GM19023 (cell line): Measurements from ENCODE around the gene RCSD1.

Experiments used
- ATAC-seq: cut with Tn5 transposase; IDR thresholded peaks from one replicate; pipeline ENCODE4 v1.9.1; 2021; ENCODE audit warnings: mild to moderate bottlenecking, moderate library complexity; ENCODE audit not compliant: unreplicated experiment

The RCSD1 gene

GRCh38 chr1:167640051-167640450 lies 10.0 kb downstream of the RCSD1 start:
- no peak for ATAC-seq

DNA sequence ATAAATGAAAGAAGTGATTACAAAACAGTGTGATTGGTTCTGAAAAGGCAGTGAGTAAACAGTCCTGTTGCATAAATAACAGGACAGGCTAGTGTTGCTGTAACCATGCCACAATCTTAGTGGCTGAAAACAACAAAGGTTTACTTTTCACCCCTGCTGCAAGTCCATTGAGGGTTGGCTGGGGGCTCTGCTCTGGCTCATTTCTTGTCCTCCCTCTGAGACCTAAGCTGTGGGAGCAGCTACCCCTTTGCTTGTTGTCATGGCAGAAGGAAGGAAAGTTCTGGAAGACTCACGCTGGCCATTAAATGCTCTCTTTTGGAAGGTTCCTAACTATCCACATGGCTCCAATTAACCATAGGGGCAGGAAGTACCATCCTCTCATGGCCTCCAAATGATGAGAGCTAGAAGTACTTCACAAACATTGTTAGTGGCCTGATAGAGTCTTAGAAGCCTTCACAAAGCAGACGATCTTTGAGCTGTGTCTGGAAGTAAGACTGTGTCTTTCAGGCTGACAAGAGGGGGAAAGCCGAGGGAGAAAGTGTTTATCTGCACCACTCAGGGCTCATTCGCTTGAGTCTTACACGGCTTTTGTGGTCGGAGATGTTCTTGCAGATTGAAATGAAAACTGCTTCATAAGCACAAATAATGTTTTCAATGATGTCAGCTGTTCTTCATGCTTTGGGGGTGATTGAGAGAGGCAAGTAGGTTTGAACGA lies 11.9 kb downstream of the RCSD1 start:
- no peak for ATAC-seq

DNA sequence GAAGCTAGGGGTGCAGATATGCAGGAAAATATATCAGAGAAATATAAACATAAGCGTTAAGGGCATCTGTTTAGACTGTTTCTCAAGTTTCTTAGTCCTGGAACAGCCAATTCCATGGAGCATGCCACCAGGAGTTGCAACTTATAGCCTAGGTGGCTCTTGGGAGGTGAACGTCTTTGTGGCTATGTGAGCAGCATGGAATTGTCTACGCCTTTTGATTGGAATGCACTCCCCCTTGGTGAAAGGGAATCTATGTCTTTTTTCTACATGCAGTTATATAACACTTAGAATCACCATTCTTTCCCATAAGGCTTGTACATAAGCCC lies 12.4 kb downstream of the RCSD1 start:
- no peak for ATAC-seq

- no peak for ATAC-seq
Observed at GRCh38 chr1:167643441-167643840, 13.4 kb downstream of the RCSD1 start.

DNA sequence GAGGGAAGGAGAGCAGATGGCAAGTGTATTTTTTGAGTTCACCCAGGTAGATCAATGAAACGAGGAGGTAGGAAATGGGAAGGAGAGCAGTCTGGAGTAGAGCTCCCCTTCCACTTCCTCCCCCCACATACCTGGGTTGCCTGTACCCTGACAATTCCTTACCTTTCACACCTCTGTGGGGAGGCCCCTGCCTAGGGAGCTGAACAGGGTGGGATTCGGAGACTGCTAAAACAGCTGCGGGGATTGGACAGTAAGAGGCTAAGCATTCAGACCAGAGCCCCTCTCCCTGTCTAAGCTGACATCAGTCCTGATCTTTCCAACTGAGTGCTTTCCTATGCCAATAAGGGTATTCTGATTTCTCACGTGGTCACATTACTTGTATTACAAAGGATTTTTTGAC lies 14.5 kb downstream of the RCSD1 start:
- no peak for ATAC-seq

- no peak for ATAC-seq
Observed at GRCh38 chr1:167645140-167645541, 15.1 kb downstream of the RCSD1 start.

DNA sequence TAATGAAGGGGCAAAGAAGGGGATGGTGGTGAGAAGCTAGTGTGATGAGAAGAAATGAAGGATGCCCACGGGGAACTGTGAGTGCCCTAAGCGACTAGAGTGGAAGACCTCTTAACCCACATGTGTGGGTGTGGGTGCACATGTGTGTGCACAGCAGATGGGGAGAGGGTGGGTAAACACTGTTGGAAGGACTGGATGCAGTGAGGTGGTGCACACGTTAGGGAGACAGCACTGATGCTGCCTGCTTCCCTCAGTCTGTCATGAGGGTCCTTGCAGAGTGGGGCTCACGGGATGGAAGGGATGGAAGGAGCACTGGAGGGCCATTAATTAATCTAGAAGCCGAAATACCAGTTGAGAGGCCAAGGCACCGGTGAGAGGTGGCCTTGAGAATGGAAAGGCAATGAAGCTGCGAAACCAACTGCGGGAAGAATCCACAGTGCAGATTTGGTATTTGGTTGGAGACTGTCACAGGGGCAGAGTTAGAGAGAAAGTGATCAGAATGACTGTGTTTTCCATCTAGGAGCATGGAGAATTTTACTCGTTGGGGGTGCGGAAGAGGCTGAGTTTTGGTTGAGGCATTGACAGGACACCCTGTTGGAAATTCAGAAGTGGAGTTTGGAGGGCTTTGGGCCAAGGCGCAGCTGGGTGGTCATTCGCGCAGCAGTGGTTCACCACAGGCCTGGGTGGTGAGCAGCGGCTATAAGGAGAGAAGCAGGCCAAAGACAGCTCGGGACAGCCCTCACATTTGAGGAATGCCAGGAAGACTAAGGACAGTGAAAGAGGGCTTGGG lies 15.8 kb downstream of the RCSD1 start:
- ATAC-seq: no peak

DNA sequence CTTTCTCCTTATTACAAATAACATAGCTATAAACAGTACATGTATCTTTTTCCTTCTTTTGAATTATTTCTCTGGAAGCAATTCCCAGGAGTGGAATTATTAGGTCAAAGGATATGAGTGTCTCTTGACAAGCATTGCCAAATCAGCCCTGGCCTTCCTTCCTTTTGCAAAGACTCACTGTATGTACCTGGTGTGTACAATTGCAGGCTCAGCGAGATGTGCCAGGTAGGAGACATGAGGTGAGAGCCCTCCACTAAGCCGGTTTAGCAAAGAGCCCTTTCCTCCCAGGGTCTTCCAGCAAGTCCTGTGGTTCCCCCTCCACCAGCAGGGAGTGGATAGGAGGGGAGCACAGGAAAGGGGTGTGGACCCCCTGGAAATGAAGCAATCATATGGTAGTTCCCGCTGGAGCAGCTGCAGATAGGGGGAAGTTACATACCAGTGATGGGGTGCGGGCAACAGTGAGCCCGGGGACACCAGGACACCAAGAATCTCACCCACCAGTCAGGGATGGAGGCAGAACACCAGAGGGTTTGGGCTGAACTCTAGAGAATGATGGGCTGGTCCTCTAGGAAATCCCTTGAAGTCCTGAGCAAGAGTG lies 18.3 kb downstream of the RCSD1 start:
- no peak for ATAC-seq

GRCh38 chr1:167648978-167649744 lies 19.1 kb downstream of the RCSD1 start:
- ATAC-seq: no peak

- ATAC-seq: peak; percentile 73
Observed at GRCh38 chr1:167650269-167651160, 20.5 kb downstream of the RCSD1 start.

DNA sequence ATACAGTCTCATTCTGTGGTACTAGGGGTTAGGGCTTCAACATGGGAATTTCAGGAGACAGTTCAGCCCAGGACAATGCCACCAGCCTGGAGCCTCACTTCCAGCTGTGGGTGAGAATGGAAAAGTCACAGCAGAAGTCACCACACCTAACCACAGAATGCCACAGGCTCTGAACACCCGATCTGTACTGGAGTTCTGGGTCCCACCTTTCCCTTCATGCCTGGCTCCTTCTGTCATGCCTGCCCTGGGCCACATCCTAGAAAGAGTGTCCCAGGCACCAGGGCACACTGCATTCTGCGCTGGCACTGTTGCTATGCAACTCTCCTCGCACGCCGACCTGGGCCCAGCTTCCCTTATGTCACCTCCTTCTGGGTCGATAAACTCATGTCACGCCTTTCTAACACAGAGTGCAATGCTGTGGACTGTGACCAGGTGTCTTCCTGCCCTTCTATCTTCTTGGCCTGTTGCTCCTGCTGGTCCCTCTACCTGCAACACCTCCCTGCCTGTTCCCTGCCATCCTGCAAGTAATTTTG lies 21.2 kb downstream of the RCSD1 start:
- peak; percentile 59 for ATAC-seq

DNA sequence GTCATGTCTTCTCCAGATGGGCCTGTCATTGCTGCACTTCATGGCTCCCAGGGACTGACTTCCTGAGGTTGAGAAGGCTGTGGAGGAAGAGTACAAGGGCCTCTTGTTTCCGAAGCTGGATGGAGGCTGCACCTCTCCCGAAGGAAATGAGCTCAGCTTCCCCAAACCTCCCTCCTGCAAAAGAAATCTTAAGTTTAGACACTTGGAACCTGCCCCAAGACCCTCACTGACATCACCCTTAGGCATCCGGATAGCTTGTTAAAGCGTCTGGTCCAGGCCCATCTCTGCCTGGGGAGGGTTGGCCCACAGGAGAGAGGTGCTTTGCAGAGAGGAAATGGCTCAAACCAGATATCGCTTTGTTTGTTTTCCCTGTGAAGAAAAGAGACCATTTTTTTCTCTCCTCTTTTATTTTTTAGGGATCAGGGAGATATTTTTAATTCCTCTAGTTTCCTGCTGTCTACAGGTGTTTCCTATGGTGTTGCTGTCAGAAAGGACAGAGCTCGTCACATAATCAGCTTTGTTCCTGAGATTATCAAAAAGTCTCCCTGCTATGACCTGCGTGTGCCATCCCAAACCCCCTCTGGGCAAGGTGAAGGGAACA lies 25.0 kb downstream of the RCSD1 start:
- ATAC-seq: no peak

GRCh38 chr1:167656657-167657056 lies 26.6 kb downstream of the RCSD1 start:
- ATAC-seq: no peak

DNA sequence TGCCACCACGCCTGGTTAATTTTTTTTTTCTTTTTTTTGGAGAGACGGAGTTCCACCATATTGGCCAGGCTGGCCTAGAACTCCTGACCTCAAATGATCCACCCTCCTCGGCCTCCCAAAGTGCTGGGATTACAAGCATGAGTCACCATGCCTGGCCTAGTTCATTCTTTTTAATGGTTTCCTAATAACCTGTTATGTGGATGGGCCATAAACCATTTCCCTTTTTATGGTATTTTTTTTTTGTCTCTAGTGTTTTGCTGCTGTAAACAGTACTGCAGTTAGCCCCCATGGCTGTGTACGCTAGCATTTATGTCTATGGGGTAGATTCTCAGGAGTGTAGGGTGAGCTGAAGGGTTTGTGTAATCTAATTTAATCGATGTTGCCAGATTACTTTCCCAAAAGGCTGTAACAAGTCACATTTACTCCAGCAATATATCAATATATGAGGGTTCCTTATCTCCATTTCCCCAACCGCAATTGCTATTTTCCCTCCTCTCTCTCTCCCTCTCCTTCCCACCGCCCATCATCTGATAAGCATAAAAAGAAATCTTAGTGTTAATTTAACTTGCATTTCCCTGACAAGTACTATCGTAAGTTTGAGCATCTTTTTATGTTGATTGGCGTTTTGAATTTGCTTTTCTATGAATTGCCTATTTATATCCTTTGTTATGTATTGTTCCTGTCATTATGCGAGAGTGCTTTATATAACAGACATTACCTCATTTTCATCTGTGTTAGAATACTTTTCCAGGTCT lies 28.7 kb downstream of the RCSD1 start:
- ATAC-seq: no peak

DNA sequence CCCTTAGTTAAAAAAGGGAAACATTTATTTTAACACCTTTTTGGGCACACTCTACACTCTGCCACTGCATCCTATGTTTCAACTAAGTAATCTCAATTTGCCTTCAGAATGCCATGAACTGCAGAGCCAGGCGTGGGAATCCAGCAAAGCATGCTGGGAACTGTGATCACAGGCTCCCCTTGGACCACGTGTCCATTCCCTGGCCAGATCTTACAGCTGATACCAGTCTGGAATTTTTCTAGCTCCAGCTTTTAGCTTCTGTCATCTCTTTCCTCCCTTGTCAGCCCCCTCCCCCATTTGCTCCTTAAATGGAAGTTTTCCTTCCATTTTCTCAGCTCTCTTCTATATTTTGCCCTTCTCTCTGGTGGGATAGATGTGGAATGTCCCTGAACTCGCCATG lies 29.4 kb downstream of the RCSD1 start:
- no peak for ATAC-seq

DNA sequence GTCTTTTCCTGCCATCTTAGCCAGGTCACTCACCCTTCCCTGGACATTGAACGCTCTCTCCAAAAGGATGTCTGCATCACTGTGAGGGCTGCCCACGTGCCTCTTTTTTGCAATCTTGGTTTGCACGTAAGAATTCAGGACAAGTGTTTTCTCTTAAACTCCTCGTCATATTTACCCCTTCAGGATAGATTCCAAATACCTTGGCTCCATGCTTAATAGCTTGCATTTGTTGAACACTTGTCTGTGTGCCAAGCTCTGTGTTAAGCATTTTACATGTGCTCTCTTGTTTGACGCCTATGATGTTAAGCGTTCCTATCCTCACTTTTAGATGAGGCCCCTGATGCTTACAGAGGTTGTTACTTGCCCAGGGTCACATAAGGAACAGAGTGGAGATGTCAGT lies 29.8 kb downstream of the RCSD1 start:
- no peak for ATAC-seq

DNA sequence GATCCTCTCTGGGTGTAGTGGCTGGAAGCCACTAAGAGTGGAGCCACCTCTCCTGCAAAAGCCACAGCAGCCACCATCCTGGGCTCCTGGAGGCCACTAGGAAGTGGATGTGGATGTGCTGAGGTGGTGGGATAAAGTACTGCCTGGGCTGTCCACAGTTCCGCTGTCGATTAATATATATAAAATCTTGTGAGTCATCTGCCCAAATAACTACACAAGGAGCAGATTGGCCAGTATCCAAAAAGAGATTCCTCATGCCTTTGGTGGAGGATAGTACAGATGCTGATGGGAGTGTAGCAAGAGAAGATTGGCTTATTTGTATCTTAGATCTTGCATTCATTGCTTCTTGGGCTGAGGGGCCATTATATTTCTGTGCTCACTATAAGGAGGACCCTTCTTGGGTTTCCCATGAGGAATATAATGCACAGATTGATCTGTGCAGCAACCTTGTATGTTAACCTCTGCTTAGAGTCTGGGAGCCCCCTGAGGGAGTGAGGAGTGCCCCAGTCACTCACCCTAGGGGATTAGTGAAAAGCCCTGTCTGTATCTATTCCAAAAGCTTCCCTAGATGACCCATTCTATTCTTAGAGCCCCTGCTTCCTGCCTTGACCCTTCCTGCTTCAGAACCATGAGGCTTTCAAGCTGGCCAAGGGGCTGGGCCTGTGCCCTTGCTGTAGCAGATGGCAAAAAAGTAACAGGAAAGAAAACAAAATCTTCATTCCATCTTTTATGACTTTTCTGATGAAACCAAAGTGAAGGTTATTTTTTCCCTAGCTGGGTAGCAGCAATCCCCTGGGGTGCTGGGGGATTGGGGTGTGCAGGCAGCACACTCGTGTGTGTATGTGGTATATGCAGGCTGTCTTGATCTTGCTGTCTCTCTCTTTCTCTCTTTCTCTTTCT lies 31.7 kb downstream of the RCSD1 start:
- no peak for ATAC-seq
